GM18858 (cell line): ENCODE results near the gene EFNA5.
A peak's percentile ranks its signal among the peaks of the same experiment; 100 is the strongest.

Experiments used
- ATAC-seq: cut with Tn5 transposase; IDR thresholded peaks from one replicate; pipeline ENCODE4 v1.9.1; 2021; ENCODE audit not compliant: unreplicated experiment

The EFNA5 gene

GRCh38 chr5:107572715-107573368 is 97.9 kb downstream of the EFNA5 start:
- no peak for ATAC-seq

- ATAC-seq, result peak; percentile 46
Measured at GRCh38 chr5:107571621-107572536, 98.9 kb downstream of the EFNA5 start.

GRCh38 chr5:107570805-107571531 is 99.8 kb downstream of the EFNA5 start:
- peak; percentile 84 for ATAC-seq

- ATAC-seq, result no peak
Measured at GRCh38 chr5:107570181-107570580, 100.6 kb downstream of the EFNA5 start.

GRCh38 chr5:107567901-107568671 is 102.7 kb downstream of the EFNA5 start:
- no peak for ATAC-seq

GRCh38 chr5:107566986-107567385 is 103.8 kb downstream of the EFNA5 start:
- no peak for ATAC-seq

GRCh38 chr5:107565791-107566767 is 104.7 kb downstream of the EFNA5 start:
- ATAC-seq, result no peak

- ATAC-seq, result no peak
Measured at GRCh38 chr5:107564931-107565372, 105.8 kb downstream of the EFNA5 start.

GRCh38 chr5:107563959-107564544 is 106.7 kb downstream of the EFNA5 start:
- no peak for ATAC-seq

GRCh38 chr5:107560377-107560776 is 110.4 kb downstream of the EFNA5 start:
- ATAC-seq, result no peak

GRCh38 chr5:107558823-107559375 is 111.8 kb downstream of the EFNA5 start:
- no peak for ATAC-seq

GRCh38 chr5:107557051-107557658 is 113.6 kb downstream of the EFNA5 start:
- no peak for ATAC-seq

GRCh38 chr5:107556575-107556974 is 114.2 kb downstream of the EFNA5 start:
- no peak for ATAC-seq

GRCh38 chr5:107555425-107556090 is 115.2 kb downstream of the EFNA5 start:
- no peak for ATAC-seq

- no peak for ATAC-seq
Measured at GRCh38 chr5:107554776-107555424, 115.8 kb downstream of the EFNA5 start.

GRCh38 chr5:107553117-107553555 is 117.6 kb downstream of the EFNA5 start:
- ATAC-seq, result no peak

- no peak for ATAC-seq
Measured at GRCh38 chr5:107551088-107551487, 119.6 kb downstream of the EFNA5 start.
